GM10266 (cell line): ENCODE measurements around the gene GRIA1.

Source experiments
- DNase-seq: peaks from one replicate; pipeline ENCODE4 v3.0.0; 2012; ENCODE audit errors: extremely low spot score
- TF ChIP-seq, protein P1 (sequence below): IDR thresholded peaks from 2 replicates; pipeline ENCODE4 v1.5.1; 2012; ENCODE audit warnings: mild to moderate bottlenecking, low read depth; ENCODE audit not compliant: control insufficient read depth, insufficient read depth; ENCODE audit errors: missing control alignments

Gene GRIA1

DNA sequence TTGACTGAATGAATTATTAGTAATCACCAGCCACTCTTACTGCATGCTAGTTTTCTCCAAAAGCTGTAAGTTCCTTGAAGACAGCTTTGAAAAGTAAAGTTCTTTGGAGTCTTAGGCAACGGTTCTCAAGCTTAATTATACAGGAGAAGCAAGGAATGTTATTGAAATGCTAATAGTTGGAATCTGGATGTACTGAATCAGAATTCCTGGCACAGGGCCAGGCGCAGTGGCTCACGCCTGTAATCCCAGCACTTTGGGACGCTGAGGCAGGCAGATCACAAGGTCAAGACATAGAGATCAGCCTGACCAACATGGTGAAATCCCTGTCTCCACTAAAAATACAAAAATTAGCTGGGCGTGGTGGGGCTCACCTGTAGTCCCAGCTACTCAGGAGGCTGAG, 33.4 kb downstream of the GRIA1 start:
- TF ChIP-seq, protein P1, sequence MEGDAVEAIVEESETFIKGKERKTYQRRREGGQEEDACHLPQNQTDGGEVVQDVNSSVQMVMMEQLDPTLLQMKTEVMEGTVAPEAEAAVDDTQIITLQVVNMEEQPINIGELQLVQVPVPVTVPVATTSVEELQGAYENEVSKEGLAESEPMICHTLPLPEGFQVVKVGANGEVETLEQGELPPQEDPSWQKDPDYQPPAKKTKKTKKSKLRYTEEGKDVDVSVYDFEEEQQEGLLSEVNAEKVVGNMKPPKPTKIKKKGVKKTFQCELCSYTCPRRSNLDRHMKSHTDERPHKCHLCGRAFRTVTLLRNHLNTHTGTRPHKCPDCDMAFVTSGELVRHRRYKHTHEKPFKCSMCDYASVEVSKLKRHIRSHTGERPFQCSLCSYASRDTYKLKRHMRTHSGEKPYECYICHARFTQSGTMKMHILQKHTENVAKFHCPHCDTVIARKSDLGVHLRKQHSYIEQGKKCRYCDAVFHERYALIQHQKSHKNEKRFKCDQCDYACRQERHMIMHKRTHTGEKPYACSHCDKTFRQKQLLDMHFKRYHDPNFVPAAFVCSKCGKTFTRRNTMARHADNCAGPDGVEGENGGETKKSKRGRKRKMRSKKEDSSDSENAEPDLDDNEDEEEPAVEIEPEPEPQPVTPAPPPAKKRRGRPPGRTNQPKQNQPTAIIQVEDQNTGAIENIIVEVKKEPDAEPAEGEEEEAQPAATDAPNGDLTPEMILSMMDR: no peak
- no peak for DNase-seq

DNA sequence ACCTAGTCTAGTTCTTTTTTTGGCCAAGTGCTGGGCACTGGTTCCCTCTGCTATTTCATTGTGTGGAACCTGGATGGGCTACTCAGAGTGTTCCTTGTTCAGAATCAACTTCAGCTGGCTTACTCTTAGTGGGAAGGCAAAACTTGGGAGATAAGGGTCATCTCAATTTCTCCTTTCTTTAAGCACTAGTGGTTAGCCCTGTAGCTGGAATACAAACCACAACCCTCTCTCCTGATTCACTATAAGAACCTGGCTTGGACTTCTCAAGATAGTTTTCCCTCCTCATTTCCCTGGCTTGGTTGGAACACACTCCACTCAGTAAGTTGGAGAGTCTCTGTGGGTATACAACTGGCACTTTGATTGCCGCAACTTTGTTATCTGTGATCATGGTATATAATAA, 35.1 kb downstream of the GRIA1 start:
- no peak for DNase-seq
- TF ChIP-seq, protein P1: no peak

DNA sequence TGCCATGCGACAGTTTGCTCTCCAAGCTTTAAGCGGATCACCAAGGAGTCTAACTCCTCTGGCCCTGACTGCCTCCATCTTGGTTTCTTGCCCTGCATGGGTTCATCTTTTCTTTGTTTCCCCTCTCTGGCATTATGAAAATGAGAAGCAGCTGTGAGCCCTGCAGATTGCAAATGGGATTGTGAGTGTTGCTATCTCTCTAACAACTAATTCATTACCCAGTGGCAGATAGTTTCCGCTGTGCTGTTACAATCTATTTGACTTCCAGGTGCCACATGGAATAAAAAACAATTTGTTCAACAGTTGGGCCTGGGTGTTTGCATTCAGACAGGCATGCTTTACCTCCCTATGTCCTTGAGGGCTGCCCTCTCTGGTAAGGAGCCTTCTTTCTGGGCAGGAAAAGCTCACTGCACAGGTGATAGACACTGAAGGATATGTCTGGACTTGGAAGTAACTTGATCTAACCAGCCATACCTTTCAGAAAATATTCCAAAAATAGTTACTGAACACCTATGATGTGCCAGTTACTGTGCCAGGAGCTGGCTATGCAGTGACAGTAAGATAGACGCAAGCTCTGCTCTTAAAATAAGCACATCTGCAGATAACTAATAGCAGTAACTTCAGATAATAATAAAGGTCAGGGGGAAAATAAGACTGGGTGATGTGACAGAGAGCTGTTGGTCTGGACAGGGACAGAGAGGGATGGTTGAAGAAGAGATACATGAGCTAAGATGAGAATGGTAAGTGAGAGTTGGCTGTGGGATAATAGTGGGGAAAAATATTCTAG, 40.1 kb downstream of the GRIA1 start:
- TF ChIP-seq, protein P1: no peak
- DNase-seq: no peak

GRCh38 chr5:153533546-153533945, 43.1 kb downstream of the GRIA1 start:
- TF ChIP-seq, protein P1: no peak
- DNase-seq: no peak

DNA sequence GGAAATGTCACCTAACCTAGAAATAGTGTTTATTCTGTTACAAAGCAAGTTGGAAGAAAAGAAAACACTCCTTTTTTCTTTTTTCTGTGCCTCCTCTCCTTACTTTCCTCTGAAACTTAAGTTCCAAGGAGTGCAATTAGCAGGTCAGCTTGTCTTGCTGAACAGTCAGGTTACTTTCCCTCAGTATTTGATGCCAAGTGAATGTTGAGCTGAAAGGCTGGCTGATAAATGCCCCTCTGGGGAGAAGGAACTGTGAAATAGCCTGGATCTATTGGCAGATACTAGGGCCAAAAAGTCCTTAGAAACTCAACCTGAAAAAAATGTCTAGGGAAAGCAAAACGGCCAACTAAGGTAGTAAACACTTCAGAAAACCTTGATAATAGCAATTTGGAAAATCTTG, 43.6 kb downstream of the GRIA1 start:
- no peak for DNase-seq
- TF ChIP-seq, protein P1: no peak

DNA sequence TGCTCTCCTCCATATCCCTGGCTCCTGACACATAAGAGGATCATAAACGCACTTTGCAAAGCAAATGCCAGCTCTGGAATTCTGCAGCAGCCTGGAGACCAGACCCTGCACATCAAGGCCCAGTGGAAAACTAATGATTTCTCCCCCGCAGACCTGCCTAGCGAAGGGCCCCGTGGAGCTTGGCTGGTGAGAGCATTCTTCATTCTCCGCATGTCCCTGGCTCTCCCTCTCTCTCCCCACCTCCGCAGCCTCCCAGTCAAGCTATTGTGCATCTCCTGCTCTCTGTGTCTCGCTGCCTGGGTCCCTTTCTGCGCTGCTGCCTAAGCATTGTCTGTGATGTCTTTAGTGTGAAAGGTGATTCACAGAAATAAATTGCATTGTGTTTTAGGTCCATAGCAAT, 46.7 kb downstream of the GRIA1 start:
- TF ChIP-seq, protein P1: no peak
- DNase-seq: no peak

DNA sequence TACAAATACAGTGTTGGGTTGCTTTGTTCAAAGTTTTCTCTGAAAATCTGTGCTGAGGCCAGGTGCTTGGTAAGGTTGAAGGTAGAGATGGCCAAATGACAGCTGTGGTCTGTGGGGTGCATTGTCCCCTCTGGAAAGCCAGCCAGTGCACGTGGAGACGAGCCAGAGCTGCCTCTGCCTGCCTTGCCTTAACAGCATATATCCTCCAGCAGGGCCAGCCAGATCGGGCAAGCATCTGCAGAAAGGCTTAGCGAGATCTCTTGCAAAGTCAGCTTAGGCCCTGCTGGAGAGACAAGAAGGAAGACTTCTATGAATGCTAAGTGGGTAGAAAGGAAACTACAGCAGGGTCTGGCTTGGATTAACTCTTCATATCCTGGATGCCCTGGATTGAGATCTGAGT, 49.5 kb downstream of the GRIA1 start:
- DNase-seq: no peak

More for the DNA sequence above, 49.5 kb downstream of the GRIA1 start:
- TF ChIP-seq, protein P1: no peak
